Right lobe of liver (tissue), 4 donors: ENCODE data around the gene DDX60.

Source experiments
- POLR2A ChIP-seq: fragments of 450-650 bp; IDR thresholded peaks from one replicate; pipeline ENCODE4 v1.6.1; 2017; ENCODE audit warnings: antibody characterized with exemption, mild to moderate bottlenecking
- TF ChIP-seq, protein P1 (sequence below), 4 donors: fragments of 200-600 bp in 3 of 4; fragments of 450-650 bp in 1 of 4; IDR thresholded peaks; one replicate each; pipeline versions ENCODE4 v1.5.1 to v1.8.0; 2016 to 2022; ENCODE audit warnings: antibody characterized with exemption in 4 of 4, mild to moderate bottlenecking in 2 of 4
- donor health status: DM: no; HTN: no; CAD: no.
- donor health status: DM: no; HTN: no; CAD: no.
- donor health status: DM: no; HTN: yes; CAD: no.

DNA sequence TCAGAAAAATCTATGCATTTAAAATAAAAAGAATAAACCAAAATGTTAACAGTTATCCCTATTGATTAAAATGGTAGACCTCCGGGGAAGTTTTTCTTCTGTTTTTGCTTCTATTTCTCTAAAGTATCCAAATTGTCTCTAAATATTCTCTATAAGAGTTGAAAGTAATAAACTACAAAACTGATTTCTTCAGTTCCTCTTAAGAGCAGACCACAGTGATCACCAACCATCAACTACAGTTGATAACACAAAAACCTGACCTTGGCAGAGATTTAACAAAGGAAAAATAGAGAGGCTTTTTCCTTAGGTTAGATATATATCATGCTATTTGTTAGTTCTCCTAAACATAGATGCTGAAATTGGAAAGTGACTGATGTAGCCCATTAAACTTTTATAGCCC lies 27.3 kb downstream of the DDX60 start:
- TF ChIP-seq, protein P1, sequence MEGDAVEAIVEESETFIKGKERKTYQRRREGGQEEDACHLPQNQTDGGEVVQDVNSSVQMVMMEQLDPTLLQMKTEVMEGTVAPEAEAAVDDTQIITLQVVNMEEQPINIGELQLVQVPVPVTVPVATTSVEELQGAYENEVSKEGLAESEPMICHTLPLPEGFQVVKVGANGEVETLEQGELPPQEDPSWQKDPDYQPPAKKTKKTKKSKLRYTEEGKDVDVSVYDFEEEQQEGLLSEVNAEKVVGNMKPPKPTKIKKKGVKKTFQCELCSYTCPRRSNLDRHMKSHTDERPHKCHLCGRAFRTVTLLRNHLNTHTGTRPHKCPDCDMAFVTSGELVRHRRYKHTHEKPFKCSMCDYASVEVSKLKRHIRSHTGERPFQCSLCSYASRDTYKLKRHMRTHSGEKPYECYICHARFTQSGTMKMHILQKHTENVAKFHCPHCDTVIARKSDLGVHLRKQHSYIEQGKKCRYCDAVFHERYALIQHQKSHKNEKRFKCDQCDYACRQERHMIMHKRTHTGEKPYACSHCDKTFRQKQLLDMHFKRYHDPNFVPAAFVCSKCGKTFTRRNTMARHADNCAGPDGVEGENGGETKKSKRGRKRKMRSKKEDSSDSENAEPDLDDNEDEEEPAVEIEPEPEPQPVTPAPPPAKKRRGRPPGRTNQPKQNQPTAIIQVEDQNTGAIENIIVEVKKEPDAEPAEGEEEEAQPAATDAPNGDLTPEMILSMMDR (IDR thresholded peaks at IDR 0.05): no peak
- no peak for TF ChIP-seq POLR2A
